Mucosa of rectum (tissue), 2 donors: ENCODE data around the gene LHX1.

Source experiments
- H3K27ac ChIP-seq, 2 donors: one replicate each; pipeline ENCODE4 v1.7.0; 2013; ENCODE audit warnings: inconsistent platforms in 2 of 2, low read depth in 2 of 2, low read length in 2 of 2
- H3K27me3 ChIP-seq, 2 donors: one replicate each; pipeline ENCODE4 v1.7.0; 2013; ENCODE audit warnings: low read length in 2 of 2; ENCODE audit not compliant: control insufficient read depth in 2 of 2, insufficient read depth in 2 of 2
- H3K36me3 ChIP-seq, 2 donors: one replicate each; pipeline ENCODE4 v1.7.0; 2013; ENCODE audit warnings: low read length in 2 of 2; ENCODE audit not compliant: control insufficient read depth in 2 of 2, insufficient read depth in 2 of 2
- H3K4me1 ChIP-seq, 2 donors: one replicate each; pipeline ENCODE4 v1.7.0; 2013; ENCODE audit warnings: low read length in 2 of 2, mild to moderate bottlenecking in 1 of 2; ENCODE audit not compliant: control insufficient read depth in 2 of 2, insufficient read depth in 2 of 2
- H3K4me3 ChIP-seq, 2 donors: one replicate each; pipeline ENCODE4 v1.7.0; 2013; ENCODE audit warnings: low read length in 2 of 2
- H3K9ac ChIP-seq, 2 donors: one replicate each; pipeline ENCODE4 v1.7.0; 2013; ENCODE audit warnings: low read length in 2 of 2, low read depth in 1 of 2, mild to moderate bottlenecking in 1 of 2
- H3K9me3 ChIP-seq, 2 donors: one replicate each; pipeline ENCODE4 v1.7.0; 2013; ENCODE audit warnings: low read length in 2 of 2; ENCODE audit not compliant: control insufficient read depth in 2 of 2
- donor health status: healthy.
- donor health status: Normal muscosa, but diverticular disease.

LHX1 gene

DNA sequence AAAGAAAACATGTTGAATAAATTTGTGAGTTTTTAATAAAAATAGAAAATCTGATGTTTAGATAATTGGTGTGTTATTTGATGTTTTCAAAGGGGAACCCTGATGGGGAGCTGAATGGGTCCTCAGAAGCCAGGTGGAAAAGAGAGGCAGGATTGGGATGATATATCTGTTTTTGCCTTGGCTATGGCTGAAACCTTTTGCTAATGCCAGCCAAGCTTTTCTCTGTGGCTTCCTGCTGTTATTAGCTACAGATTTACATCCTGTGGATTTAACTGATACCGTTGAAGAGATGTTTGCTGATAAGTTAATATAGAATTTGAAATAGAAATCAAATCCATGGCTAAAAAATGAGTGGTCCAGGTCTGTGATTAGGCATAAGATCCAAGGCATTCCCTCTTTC is 7.3 kb downstream of the LHX1 start:
- H3K9me3 ChIP-seq, result no peaks in the 10 kb centered on the region
- H3K4me3 ChIP-seq, result no peak overlapping the region
- peaks cover 6 to 8% of the 10 kb centered on the region in 2 donors for H3K4me1 ChIP-seq
- no peaks in the 10 kb centered on the region for H3K36me3 ChIP-seq
- H3K27ac ChIP-seq, result no peak overlapping the region
- H3K9ac ChIP-seq, result no peak overlapping the region
- peaks cover 68 to 76% of the 10 kb centered on the region in 2 donors for H3K27me3 ChIP-seq

DNA sequence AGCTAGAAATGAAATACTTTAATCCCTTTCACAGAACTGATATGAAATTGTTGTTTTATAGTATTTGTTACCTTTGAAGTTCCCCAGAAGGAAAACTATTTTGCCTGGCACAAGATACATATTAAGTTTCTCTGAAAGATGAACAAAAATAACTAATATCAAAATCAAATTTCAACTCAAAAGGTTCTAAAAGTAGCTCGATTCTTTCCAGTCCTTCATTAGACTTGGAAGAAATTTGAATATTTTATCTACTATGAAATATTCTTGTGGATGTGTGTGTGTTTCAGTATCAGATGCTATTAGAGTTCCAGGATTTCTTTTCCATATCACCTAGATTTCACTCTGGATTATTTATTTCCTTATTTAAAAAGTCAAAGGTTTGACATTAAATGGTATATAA is 7.9 kb downstream of the LHX1 start:
- Histone ChIP-seq H3K4me1 (peaks cover 12 to 13% of the 10 kb centered on the region in 2 donors), H3K27me3 (peaks cover 63 to 72% of the 10 kb centered on the region in 2 donors), H3K27ac (no peak overlapping the region), H3K9ac (no peak overlapping the region), H3K9me3 (no peaks in the 10 kb centered on the region), H3K36me3 (no peaks in the 10 kb centered on the region), H3K4me3 (no peak overlapping the region)

DNA sequence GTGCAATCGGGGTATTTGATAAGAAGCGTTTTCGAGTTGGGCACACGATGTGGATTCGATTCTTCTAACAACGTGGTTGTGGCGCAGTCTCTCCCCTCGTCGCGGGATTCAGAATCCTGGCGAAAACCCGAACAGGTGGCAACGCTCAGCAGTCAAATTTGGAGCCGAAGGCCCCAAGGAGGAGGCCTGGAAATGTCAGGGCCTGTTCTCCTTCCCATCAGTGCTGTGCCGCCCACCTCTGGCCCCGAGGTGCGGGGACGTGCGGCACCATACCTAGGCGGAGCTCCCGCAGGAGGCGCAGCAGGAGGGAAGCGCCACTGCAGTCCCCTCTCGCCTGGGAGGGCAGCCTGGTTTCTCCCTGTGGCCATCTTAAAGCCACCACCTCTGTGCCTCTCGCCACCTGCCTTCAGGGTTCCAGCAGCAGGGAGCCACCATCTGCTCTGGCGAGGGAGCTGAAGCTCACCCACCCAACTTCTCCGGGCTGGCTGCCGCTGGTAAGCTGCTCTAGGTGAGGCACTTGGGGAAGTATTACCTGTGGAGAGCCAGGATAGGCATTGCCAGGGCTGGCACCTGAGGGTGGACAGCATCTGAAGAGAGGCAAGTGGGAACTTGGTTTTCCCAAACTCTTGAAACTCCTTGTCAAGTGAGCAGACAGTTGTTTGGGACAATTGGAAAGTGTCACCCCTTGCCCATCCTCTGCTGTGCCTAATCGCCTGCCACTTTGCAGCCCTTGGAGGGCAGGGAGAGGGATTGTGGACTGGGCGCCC is 8.9 kb downstream of the LHX1 start:
- H3K4me1 ChIP-seq, result peaks cover 13 to 15% of the 10 kb centered on the region in 2 donors

DNA sequence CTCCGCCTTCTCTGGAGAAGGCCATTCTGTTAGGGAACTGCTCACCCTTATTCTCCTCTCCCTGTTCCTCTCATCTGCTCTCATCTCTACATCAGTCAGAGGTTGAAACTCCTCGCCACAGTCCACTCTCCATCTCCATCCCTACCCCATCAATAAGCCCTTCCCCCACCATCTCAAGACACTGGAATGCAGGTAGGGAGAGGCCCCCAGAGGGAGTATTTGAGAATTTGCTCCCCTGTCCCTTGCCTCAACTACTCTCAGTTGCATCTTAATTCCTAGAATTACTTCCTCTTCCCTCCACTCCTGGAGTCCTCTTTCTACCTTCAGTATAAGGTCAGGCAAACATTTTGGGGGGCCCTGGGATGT is 9.4 kb downstream of the LHX1 start:
- no peak overlapping the region for H3K9ac ChIP-seq
- peaks cover 48 to 56% of the 10 kb centered on the region in 2 donors for H3K27me3 ChIP-seq
- H3K4me3 ChIP-seq, result no peak overlapping the region
- H3K36me3 ChIP-seq, result peaks cover 1 to 5% of the 10 kb centered on the region in 2 donors
- no peak overlapping the region for H3K27ac ChIP-seq
- H3K9me3 ChIP-seq, result no peaks in the 10 kb centered on the region
- peaks cover 13 to 15% of the 10 kb centered on the region in 2 donors for H3K4me1 ChIP-seq

More for the DNA sequence above, 8.9 kb downstream of the LHX1 start:
- Histone ChIP-seq H3K27me3 (peaks cover 53 to 62% of the 10 kb centered on the region in 2 donors), H3K27ac (no peak overlapping the region), H3K9ac (no peak overlapping the region), H3K4me3 (no peak overlapping the region), H3K36me3 (peaks cover 0 to 5% of the 10 kb centered on the region in 2 donors), H3K9me3 (no peaks in the 10 kb centered on the region)

DNA sequence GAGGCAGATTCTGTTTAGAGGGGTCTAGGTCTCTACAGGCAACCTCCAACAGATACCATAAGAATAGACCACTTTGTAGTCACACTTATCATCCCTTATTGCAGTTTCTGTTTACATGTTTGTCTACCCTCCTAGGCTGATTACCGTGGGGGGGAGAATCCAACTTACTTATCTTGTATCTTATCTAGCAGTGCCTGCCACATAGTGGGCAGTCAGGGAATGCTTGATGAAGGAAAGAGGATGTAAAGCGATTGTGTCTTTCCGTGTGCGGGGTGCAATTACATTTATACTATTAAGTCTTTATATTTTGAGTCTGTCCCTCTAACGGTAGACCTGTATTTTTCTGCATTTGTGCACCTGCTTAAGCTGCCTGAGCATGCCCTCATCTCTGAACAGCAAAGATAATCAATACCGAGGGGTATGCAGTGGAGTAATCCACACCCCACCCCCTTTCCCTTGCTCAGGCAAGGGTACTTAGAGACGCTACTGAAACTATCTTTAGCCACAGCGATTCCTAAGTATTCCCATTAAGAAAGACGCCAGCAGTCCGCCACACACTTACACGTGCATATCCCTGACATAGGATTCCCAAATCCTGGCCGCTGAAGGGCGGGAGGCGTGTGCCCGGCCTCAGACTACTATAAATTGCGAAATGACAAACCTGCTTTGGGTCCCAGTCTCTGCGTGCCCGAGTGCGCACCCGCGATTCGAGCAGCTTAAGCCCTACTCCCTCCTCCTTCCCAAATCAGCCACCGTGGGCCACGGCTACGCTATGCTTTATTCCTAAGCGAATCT is 10.8 kb downstream of the LHX1 start:
- peaks cover 13 to 15% of the 10 kb centered on the region in 2 donors for H3K4me1 ChIP-seq
- H3K9me3 ChIP-seq, result no peaks in the 10 kb centered on the region
- peaks cover 41 to 42% of the 10 kb centered on the region in 2 donors for H3K27me3 ChIP-seq
- H3K27ac ChIP-seq, result peak overlapping the region; percentile 86 to 91
- peak overlapping the region; percentile 66 to 96 for H3K9ac ChIP-seq
- H3K36me3 ChIP-seq, result peaks cover 15 to 17% of the 10 kb centered on the region in 2 donors
- peak overlapping the region; percentile 91 to 93 for H3K4me3 ChIP-seq

DNA sequence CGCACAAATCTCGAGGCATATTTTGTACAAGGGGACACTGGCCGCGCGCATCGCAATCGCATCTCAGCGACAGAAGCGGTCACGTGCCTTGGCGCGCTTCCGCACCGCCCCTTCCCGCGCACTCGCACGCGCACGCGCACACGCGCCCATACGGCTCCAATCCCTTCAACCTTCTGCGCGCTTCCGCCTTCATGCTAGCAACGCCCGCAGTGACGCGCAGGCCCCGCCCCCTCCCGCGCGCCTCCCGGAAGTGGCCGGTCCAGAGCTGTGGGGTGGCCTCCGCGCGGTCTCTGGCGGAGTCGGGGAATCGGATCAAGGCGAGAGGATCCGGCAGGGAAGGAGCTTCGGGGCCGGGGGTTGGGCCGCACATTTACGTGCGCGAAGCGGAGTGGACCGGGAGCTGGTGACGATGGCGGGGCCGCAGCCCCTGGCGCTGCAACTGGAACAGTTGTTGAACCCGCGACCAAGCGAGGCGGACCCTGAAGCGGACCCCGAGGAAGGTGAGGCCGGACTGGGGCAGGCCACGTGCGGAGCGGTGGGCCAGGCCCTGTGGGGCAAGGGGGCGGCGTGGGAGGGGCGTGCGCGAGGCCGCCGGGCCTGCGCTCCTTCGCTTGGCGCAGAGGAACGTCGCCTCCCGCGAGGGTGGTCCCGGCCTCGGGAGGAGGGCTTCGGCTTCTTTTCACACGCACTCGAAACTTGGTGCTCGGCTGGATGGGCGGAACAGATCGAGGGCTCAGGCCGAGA is 11.6 kb downstream of the LHX1 start, which contains the start of gene AATF:
Gene AATF (plus strand): TSS at position 238 of the 744 bp plus-strand sequence. CDS start 172 bp downstream, at position 410.
- Histone ChIP-seq H3K36me3 (peaks cover 18 to 25% of the 10 kb centered on the region in 2 donors), H3K9ac (peak within 1 kb of the TSS; percentile 92 to 96), H3K9me3 (no peaks in the 10 kb centered on the region), H3K4me1 (peaks cover 13 to 15% of the 10 kb centered on the region in 2 donors), H3K4me3 (peak within 1 kb of the TSS; percentile 91 to 93), H3K27me3 (peaks cover 34 to 36% of the 10 kb centered on the region in 2 donors), H3K27ac (peak within 1 kb of the TSS; percentile 86 to 91)

DNA sequence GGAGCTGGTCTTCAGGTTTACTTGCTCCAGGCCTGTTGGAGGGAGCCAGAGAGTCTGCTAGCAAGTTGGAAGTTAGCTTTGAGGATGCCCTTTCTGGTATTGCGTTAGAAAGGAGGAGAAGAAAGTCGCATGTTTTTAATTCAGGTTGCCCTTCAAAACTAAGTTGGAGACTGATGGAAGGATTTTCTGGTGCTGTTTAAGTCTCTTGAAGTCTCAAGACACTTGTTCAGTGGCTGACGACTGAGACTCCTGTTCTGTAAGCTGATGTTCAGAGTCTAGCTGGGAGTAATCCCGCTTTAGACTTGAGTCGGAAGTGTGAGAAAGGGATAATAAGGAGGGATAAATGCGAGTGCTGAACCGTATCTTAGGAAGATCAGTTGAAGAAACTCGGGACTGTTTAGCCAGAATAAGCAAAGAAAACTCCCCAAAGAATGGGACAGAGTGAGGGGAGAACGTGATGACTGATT is 12.2 kb downstream of the LHX1 start:
- peaks cover 13 to 15% of the 10 kb centered on the region in 2 donors for H3K4me1 ChIP-seq

DNA sequence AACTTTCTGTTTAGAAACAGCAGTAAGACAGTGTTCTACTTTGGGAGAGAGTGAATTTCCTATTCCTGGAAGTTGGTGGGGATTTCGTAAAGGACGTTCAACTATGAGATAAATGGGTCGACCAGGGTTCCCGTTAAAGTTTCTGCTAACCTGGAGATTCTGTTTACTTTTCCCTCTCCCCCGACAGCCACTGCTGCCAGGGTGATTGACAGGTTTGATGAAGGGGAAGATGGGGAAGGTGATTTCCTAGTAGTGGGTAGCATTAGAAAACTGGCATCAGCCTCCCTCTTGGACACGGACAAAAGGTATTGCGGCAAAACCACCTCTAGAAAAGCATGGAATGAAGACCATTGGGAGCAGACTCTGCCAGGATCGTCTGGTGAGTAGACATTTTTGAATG is 12.8 kb downstream of the LHX1 start:
- H3K9me3 ChIP-seq, result no peaks in the 10 kb centered on the region
- peaks cover 13 to 15% of the 10 kb centered on the region in 2 donors for H3K4me1 ChIP-seq
- H3K27me3 ChIP-seq, result peaks cover 26% of the 10 kb centered on the region in 2 donors
- H3K4me3 ChIP-seq, result peak overlapping the region; percentile 91 to 93
- H3K36me3 ChIP-seq, result peaks cover 28 to 34% of the 10 kb centered on the region in 2 donors
- H3K9ac ChIP-seq, result peak overlapping the region; percentile 92 to 96
- no peak overlapping the region for H3K27ac ChIP-seq

More for the DNA sequence above, 12.2 kb downstream of the LHX1 start:
- Histone ChIP-seq H3K4me3 (peak overlapping the region; percentile 91 to 93), H3K9me3 (no peaks in the 10 kb centered on the region), H3K27ac (peak overlapping the region; percentile 86 to 91), H3K9ac (peak overlapping the region; percentile 92 to 96), H3K36me3 (peaks cover 25 to 31% of the 10 kb centered on the region in 2 donors), H3K27me3 (peaks cover 30 to 31% of the 10 kb centered on the region in 2 donors)

DNA sequence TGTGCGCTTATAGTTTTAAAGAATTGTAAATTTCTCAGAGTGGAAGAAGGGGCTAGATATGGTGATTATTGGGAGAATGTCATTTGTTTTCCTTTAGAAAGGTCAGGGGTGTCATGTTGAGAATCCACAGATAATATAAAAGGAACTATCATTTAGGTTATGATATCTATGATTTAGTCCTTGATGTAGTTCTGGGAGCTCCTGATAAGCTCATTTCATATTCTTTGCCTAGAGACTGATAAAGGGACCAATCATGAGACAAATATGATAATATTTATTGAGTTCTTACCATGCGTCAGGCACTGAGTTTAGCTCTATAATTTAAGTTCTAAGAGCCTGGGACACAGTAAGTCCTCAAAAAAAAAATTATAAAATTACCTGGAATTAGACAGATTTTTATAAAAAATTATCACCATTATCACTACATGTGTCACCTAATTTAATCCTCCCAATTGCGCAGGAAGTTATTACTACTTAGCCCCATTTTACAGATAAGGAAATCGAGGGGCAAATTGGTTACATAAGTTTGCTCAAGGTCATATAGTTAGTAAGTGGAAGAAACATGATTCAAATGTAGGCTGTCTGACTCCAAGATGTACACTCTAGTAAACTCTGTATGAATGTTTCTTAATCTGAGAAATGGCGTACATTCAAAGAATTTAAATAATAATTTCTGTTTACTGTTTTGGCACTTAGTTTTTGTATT is 14.0 kb downstream of the LHX1 start:
- Histone ChIP-seq H3K9ac (no peak overlapping the region), H3K27ac (no peak overlapping the region), H3K4me1 (peaks cover 13 to 15% of the 10 kb centered on the region in 2 donors), H3K36me3 (peaks cover 39 to 44% of the 10 kb centered on the region in 2 donors), H3K27me3 (peaks cover 15 to 18% of the 10 kb centered on the region in 2 donors), H3K4me3 (no peak overlapping the region), H3K9me3 (no peaks in the 10 kb centered on the region)
